SK-N-SH (cell line): ENCODE results near the gene CAD. TPM values are rescaled to one million over a fixed set of nuclear protein-coding genes. Genes with fewer than 3 reads are reported as not detected.

Experiments
- CTCF ChIA-PET: fragments of 300-600, 350-600 bp; formaldehyde crosslinking; extraction: SDS; loops from one replicate; lab custom pipeline; 2021; lab: Yijun Ruan, JAX
- POLR2A ChIA-PET: fragments of 350-600 bp; sonication (Branson Sonifier 250); formaldehyde crosslinking; extraction: SDS; loops from one replicate; lab custom pipeline; 2020; ENCODE audit warnings: antibody characterized with exemption, inconsistent platforms; lab: Yijun Ruan, JAX
- DNase-seq: peaks from one replicate; pipeline ENCODE4 v3.0.0; 2012
- H2AFZ ChIP-seq: fragments of 200-600 bp; sonication (generic); 2 replicates; pipeline ENCODE4 v1.8.1; 2016; ENCODE audit warnings: antibody characterized with exemption, mild to moderate bottlenecking, low read depth
- H3F3A ChIP-seq: fragments of 200-600 bp; sonication (generic); replicated peaks from 2 replicates; pipeline ENCODE3; 2016; ENCODE audit warnings: antibody characterized with exemption, mild to moderate bottlenecking; ENCODE audit not compliant: insufficient read depth
- H3K27ac ChIP-seq, 2 experiments: fragments of 200-500 bp in 1 of 2; fragments of 200-600 bp in 1 of 2; sonication (Bioruptor generic) in 1 of 2; sonication (generic), shearing (Covaris generic) in 1 of 2; 2 replicates each; pipeline versions ENCODE4 v1.5.1 to v1.6.1; 2014 to 2016; ENCODE audit warnings: low read depth in 2 of 2, inconsistent platforms in 1 of 2, low read length in 1 of 2, mild to moderate bottlenecking in 1 of 2, mixed read lengths in 1 of 2
- H3K27me3 ChIP-seq: fragments of 200-600 bp; sonication (generic), shearing (Covaris generic); 2 replicates; pipeline ENCODE4 v1.6.1; 2016; ENCODE audit warnings: mixed run types; ENCODE audit not compliant: insufficient read depth
- H3K36me3 ChIP-seq, 2 experiments: fragments of 200-500 bp in 1 of 2; fragments of 200-600 bp in 1 of 2; sonication (Bioruptor generic) in 1 of 2; sonication (generic) in 1 of 2; replicated peaks in 1 of 2; 2 replicates each; pipeline versions ENCODE3 to v1.5.1; 2014 to 2016; ENCODE audit warnings: low read length in 1 of 2, mild to moderate bottlenecking in 1 of 2; ENCODE audit not compliant: insufficient read depth in 2 of 2, control insufficient read depth in 1 of 2
- H3K4me1 ChIP-seq, 2 experiments: fragments of 200-500 bp in 1 of 2; fragments of 200-600 bp in 1 of 2; sonication (Bioruptor generic) in 1 of 2; sonication (generic), shearing (Covaris generic) in 1 of 2; 2 replicates each; pipeline versions ENCODE4 v1.5.1 to v1.6.1; 2014 to 2016; ENCODE audit warnings: low read depth in 1 of 2, low read length in 1 of 2, mixed run types in 1 of 2; ENCODE audit not compliant: insufficient read depth in 2 of 2, control insufficient read depth in 1 of 2
- H3K4me2 ChIP-seq: fragments of 200-600 bp; sonication (generic), shearing (Covaris generic); 2 replicates; pipeline ENCODE4 v1.6.1; 2017; ENCODE audit warnings: mixed run types
- H3K4me3 ChIP-seq, 2 experiments: fragments of 200-500 bp in 1 of 2; fragments of 200-600 bp in 1 of 2; sonication (Bioruptor generic) in 1 of 2; sonication (generic), shearing (Covaris generic) in 1 of 2; 2 replicates each; pipeline versions ENCODE4 v1.5.1 to v1.8.1; 2014 to 2016; ENCODE audit warnings: low read depth in 2 of 2, inconsistent platforms in 1 of 2, low read length in 1 of 2, mild to moderate bottlenecking in 1 of 2, mixed read lengths in 1 of 2, moderate library complexity in 1 of 2
- H3K79me2 ChIP-seq: fragments of 200-600 bp; sonication (generic); 2 replicates; pipeline ENCODE4 v1.8.1; 2017; ENCODE audit warnings: mild to moderate bottlenecking; ENCODE audit not compliant: insufficient read depth
- H3K9ac ChIP-seq: fragments of 200-600 bp; sonication (generic); 2 replicates; pipeline ENCODE4 v1.6.1; 2017; ENCODE audit warnings: mixed run types
- H3K9me2 ChIP-seq: fragments of 200-600 bp; sonication (generic); 2 replicates; pipeline ENCODE4 v1.6.1; 2017; ENCODE audit warnings: mixed run types
- H3K9me3 ChIP-seq: fragments of 200-600 bp; sonication (generic); 2 replicates; pipeline ENCODE4 v1.6.1; 2017; ENCODE audit warnings: mixed run types, mild to moderate bottlenecking, moderate library complexity
- H4K20me1 ChIP-seq: fragments of 200-600 bp; sonication (generic); 2 replicates; pipeline ENCODE4 v1.6.1; 2017; ENCODE audit warnings: mild to moderate bottlenecking, mixed run types; ENCODE audit not compliant: insufficient read depth
- CTCF ChIP-seq: fragments of 200-600 bp; sonication (generic); IDR thresholded peaks from 2 replicates; pipeline ENCODE4 v1.6.1; 2017; ENCODE audit warnings: antibody characterized with exemption, mild to moderate bottlenecking, moderate library complexity
- EZH2phosphoT487 ChIP-seq: fragments of 200-600 bp; sonication (generic); IDR thresholded peaks from 2 replicates; pipeline ENCODE4 v1.6.1; 2017; ENCODE audit warnings: low read depth, mixed run types, mild to moderate bottlenecking, antibody characterized with exemption, moderate library complexity, borderline replicate concordance
- FOXM1 ChIP-seq: IDR thresholded peaks from 2 replicates; pipeline ENCODE4 v1.4.0; 2012; ENCODE audit warnings: low read depth, mild to moderate bottlenecking
- GABPA ChIP-seq: IDR thresholded peaks from 2 replicates; pipeline ENCODE4 v1.4.0; 2012; ENCODE audit warnings: low read depth, mild to moderate bottlenecking
- MXI1 ChIP-seq: IDR thresholded peaks from 2 replicates; pipeline ENCODE4 v1.6.1; 2012; ENCODE audit warnings: mild to moderate bottlenecking, low read depth, low read length, improper control_type of control experiment
- NFIC ChIP-seq: IDR thresholded peaks from 2 replicates; pipeline ENCODE4 v1.4.0; 2012; ENCODE audit warnings: borderline replicate concordance
- NRF1 ChIP-seq: IDR thresholded peaks from 2 replicates; pipeline ENCODE4 v1.6.1; 2012; ENCODE audit warnings: low read depth, mild to moderate bottlenecking, low read length
- POLR2AphosphoS5 ChIP-seq: IDR thresholded peaks from 2 replicates; pipeline ENCODE4 v1.6.1; 2012; ENCODE audit warnings: low read depth, low read length
- RAD21 ChIP-seq: IDR thresholded peaks from 2 replicates; pipeline ENCODE4 v1.6.1; 2012; ENCODE audit warnings: mild to moderate bottlenecking, low read length
- RCOR1 ChIP-seq: fragments of 150-350 bp; IDR thresholded peaks from 2 replicates; pipeline ENCODE4 v1.6.1; 2017; ENCODE audit warnings: antibody characterized with exemption, low read length
- RXRA ChIP-seq: IDR thresholded peaks from 2 replicates; pipeline ENCODE4 v1.4.0; 2012; ENCODE audit warnings: low read depth, mild to moderate bottlenecking, borderline replicate concordance
- SMC3 ChIP-seq: IDR thresholded peaks from 2 replicates; pipeline ENCODE4 v1.6.1; 2012; ENCODE audit warnings: low read depth, low read length, improper control_type of control experiment
- TAF1 ChIP-seq: IDR thresholded peaks from 2 replicates; pipeline ENCODE4 v1.6.1; 2012; ENCODE audit warnings: low read depth, mild to moderate bottlenecking, low read length, moderate library complexity, borderline replicate concordance
- TCF12 ChIP-seq: IDR thresholded peaks from 2 replicates; pipeline ENCODE4 v1.4.0; 2012
- TEAD4 ChIP-seq: IDR thresholded peaks from 2 replicates; pipeline ENCODE4 v1.4.0; 2012; ENCODE audit warnings: mild to moderate bottlenecking, borderline replicate concordance; ENCODE audit not compliant: insufficient read depth
- USF1 ChIP-seq: IDR thresholded peaks from 2 replicates; pipeline ENCODE4 v1.4.0; 2012; ENCODE audit warnings: low read depth, borderline replicate concordance
- USF2 ChIP-seq: fragments of 150-350 bp; IDR thresholded peaks from 2 replicates; pipeline ENCODE4 v1.6.1; 2017; ENCODE audit warnings: antibody characterized with exemption, low read length, low read depth, borderline replicate concordance
- WGBS: methylation state at CpG from one replicate; pipeline ENCODE4 v1.1.6; 2017; ENCODE audit warnings: low lambda C conversion rate; 5-methylcytosine and 5-hydroxymethylcytosine counted together
- polyA plus RNA-seq, 3 experiments: library from polyadenylated mRNA; depleted of rRNA; stranded (reverse); fragments of >200 nt; gene quantifications; 2 replicates each; pipeline ENCODE4 v1.2.3, GENCODE V29; 2012

The CAD gene
- polyA plus RNA-seq, 1 of the 3 experiments (the other 2 are of a cell fraction), result 47.6 TPM

GRCh38 chr2:27249891-27250651, 32.9 kb downstream of the CAD start:
- 73% methylated on average over 19 of the region's 22 CpGs for WGBS
- Histone ChIP-seq H3K9me2 (no peaks in the 10 kb centered on the region), H4K20me1 (no peaks in the 10 kb centered on the region), H3K4me2 (peak overlapping the region; percentile 1; the same call in 1 of the 2 replicates), H3K9ac (no peak overlapping the region), H3K4me1 (peaks cover 5 to 12% of the 10 kb centered on the region in 2 experiments; a peak in 3 of 4 replicates), H2AFZ (no peak overlapping the region), H3K79me2 (no peaks in the 10 kb centered on the region), H3K27me3 (no peaks in the 10 kb centered on the region), H3F3A (peaks cover 5% of the 10 kb centered on the region), H3K9me3 (no peaks in the 10 kb centered on the region)
- ChIA-PET CTCF (interaction anchor here (0.6 to 10.8 kb wide), 17 partner anchors 9 to 691 kb away, joined by 3 to 133 read pairs (median 7); partner anchors contain the start of genes SLC30A3 and TRIM54), POLR2A (no interaction called here)
- TF ChIP-seq CTCF (peak; percentile 66), MXI1 (no peak), RXRA (no peak), EZH2phosphoT487 (no peak), RCOR1 (no peak), SMC3 (peak; percentile 58), TCF12 (no peak), FOXM1 (no peak), NFIC (no peak), GABPA (no peak), USF1 (no peak), TEAD4 (no peak), POLR2AphosphoS5 (no peak), USF2 (no peak), TAF1 (no peak), NRF1 (no peak), RAD21 (peak; percentile 74)
- TF ChIP-seq, all 33 proteins: peak for 3
- H3K27ac ChIP-seq, result no peak overlapping the region
- peaks cover 0 to 3% of the 10 kb centered on the region in 2 experiments for H3K36me3 ChIP-seq
- H3K4me3 ChIP-seq, result no peak overlapping the region; a peak in 1 of 4 replicates
- peak; percentile 87 for DNase-seq
